K562 (cell line): ENCODE measurements around the gene CRIM1. TPM values are rescaled to one million over a fixed set of nuclear protein-coding genes. Genes with fewer than 3 reads are reported as not detected.

ENCODE experiments used
- ATAC-seq: fragments of 200-7000 bp; cut with Tn5 transposase; 3 replicates; pipeline ENCODE4 v1.9.1; 2020; ENCODE audit warnings: moderate library complexity
- BruUV-seq: library from RNA; stranded (reverse); fragments of 400-500 nt; replicated peaks from 2 replicates; lab custom pipeline; 2021; lab: Mats Ljungman, UMichigan
- CTCF ChIA-PET: fragments of 300-600 bp; formaldehyde crosslinking; extraction: SDS; loops from one replicate; lab custom pipeline; 2021; ENCODE audit warnings: low intra/inter-chr PET ratio; lab: Yijun Ruan, JAX
- POLR2A ChIA-PET: fragments of 300-600, 350-650 bp; sonication (Branson Sonifier 250); formaldehyde crosslinking; extraction: SDS; loops from one replicate; lab custom pipeline; 2021; ENCODE audit warnings: antibody characterized with exemption, inconsistent platforms; lab: Yijun Ruan, JAX
- DNase-seq, 4 experiments: peaks; one replicate each; pipeline versions ENCODE4 v3.0.0 to v3.0.0-alpha.2; 2011 to 2018; ENCODE audit warnings: low spot score in 3 of 4, mixed read lengths in 3 of 4; ENCODE audit errors: extremely low read depth in 1 of 4
- FAIRE-seq: peaks from 2 replicates; lab custom pipeline; 2011; peaks lifted over from hg19 to GRCh38; lab: Jason Lieb, UNC
- H2AFZ ChIP-seq: 2 replicates; pipeline ENCODE4 v1.6.0; 2011; ENCODE audit warnings: low read depth, low read length, control low read depth, inconsistent platforms
- H3K27ac ChIP-seq: fragments of 200-600 bp; 3 replicates; pipeline ENCODE4 v1.8.0; 2011; ENCODE audit warnings: low read depth, mild to moderate bottlenecking, control low read depth, inconsistent platforms, low read length, moderate library complexity, mixed read lengths; ENCODE audit errors: extremely low read depth
- H3K27me3 ChIP-seq, 2 experiments: fragments of 300-600 bp in 1 of 2; 2 replicates in 1 of 2; 3 replicates in 1 of 2; pipeline versions ENCODE4 v1.6.0 to v1.8.0; 2011; ENCODE audit warnings: inconsistent platforms in 2 of 2, low read length in 2 of 2, mild to moderate bottlenecking in 1 of 2, mixed read lengths in 1 of 2, moderate library complexity in 1 of 2; ENCODE audit not compliant: control insufficient read depth in 2 of 2, insufficient read depth in 2 of 2
- H3K36me3 ChIP-seq: fragments of 300-600 bp; 3 replicates; pipeline ENCODE4 v1.8.0; 2011; ENCODE audit warnings: mild to moderate bottlenecking, low read length, inconsistent platforms; ENCODE audit not compliant: control insufficient read depth, insufficient read depth
- H3K4me1 ChIP-seq, 2 experiments: fragments of 200-600 bp in 1 of 2; replicated peaks in 1 of 2; 2 replicates in 1 of 2; 3 replicates in 1 of 2; pipeline versions ENCODE4 v1.5.1 to v1.8.0; 2011; ENCODE audit warnings: inconsistent platforms in 2 of 2, low read length in 2 of 2, mild to moderate bottlenecking in 1 of 2, mixed read lengths in 1 of 2, moderate library complexity in 1 of 2; ENCODE audit not compliant: control insufficient read depth in 2 of 2, insufficient read depth in 2 of 2
- H3K4me2 ChIP-seq: 2 replicates; pipeline ENCODE4 v1.6.1; 2011; ENCODE audit warnings: low read length, control low read depth, inconsistent platforms, mixed read lengths; ENCODE audit not compliant: insufficient read depth
- H3K4me3 ChIP-seq: fragments of 200-600 bp; sonication (generic), shearing (Covaris generic); 2 replicates; pipeline ENCODE4 v1.5.1; 2016; ENCODE audit warnings: control low read depth, inconsistent platforms
- H3K79me2 ChIP-seq: fragments of 200-600 bp; 3 replicates; pipeline ENCODE4 v1.8.0; 2011; ENCODE audit warnings: low read length, inconsistent platforms; ENCODE audit not compliant: control insufficient read depth, insufficient read depth
- H3K9ac ChIP-seq, 2 experiments: 2 replicates each; pipeline versions ENCODE4 v1.6.0 to v1.6.1; 2011; ENCODE audit warnings: low read depth in 2 of 2, low read length in 2 of 2, control low read depth in 1 of 2, inconsistent platforms in 1 of 2, mild to moderate bottlenecking in 1 of 2, mixed read lengths in 1 of 2; ENCODE audit not compliant: insufficient read depth in 1 of 2
- H3K9me1 ChIP-seq: one replicate; pipeline ENCODE4 v1.6.0; 2011; ENCODE audit warnings: inconsistent platforms, mild to moderate bottlenecking, low read length, moderate library complexity; ENCODE audit not compliant: control insufficient read depth, insufficient read depth
- H3K9me3 ChIP-seq: replicated peaks from 2 replicates; pipeline ENCODE4 v1.5.1; 2011; ENCODE audit warnings: low read depth, low read length, inconsistent platforms; ENCODE audit not compliant: control insufficient read depth, insufficient read depth
- H4K20me1 ChIP-seq: replicated peaks from 2 replicates; pipeline ENCODE4 v1.6.1; 2011; ENCODE audit warnings: low read length, inconsistent platforms, mixed read lengths; ENCODE audit not compliant: control insufficient read depth, insufficient read depth
- ADNP ChIP-seq: fragments of 200-800 bp; sonication (Bioruptor generic); IDR thresholded peaks from 2 replicates; pipeline ENCODE4 v1.6.1; 2016; ENCODE audit warnings: missing genetic modification characterization, missing compliant biosample characterization
- CAMTA2 ChIP-seq: fragments of 250-450 bp; sonication (Bioruptor Pico); conservative IDR thresholded peaks from 2 replicates; pipeline ENCODE4 v1.5.1; 2022
- CCNT2 ChIP-seq: IDR thresholded peaks from 2 replicates; pipeline ENCODE4 v1.6.1; 2011; ENCODE audit warnings: borderline replicate concordance, low read depth, mild to moderate bottlenecking, moderate library complexity, mixed read lengths, low read length; ENCODE audit not compliant: insufficient read length; ENCODE audit errors: extremely low read depth
- MYBL2 ChIP-seq, 2 experiments: fragments of 450-650 bp in 1 of 2; sonication (generic) in 1 of 2; formaldehyde crosslinking in 1 of 2; IDR thresholded peaks; 2 replicates each; pipeline versions ENCODE4 v1.6.1 to v1.8.1; 2017 to 2022; ENCODE audit warnings: borderline replicate concordance in 1 of 2, inconsistent platforms in 1 of 2, low read depth in 1 of 2, mild to moderate bottlenecking in 1 of 2, missing genetic modification reagents in 1 of 2, moderate library complexity in 1 of 2
- NR2F6 ChIP-seq: fragments of 450-650 bp; formaldehyde crosslinking; IDR thresholded peaks from 2 replicates; pipeline ENCODE4 v1.4.0; 2020; ENCODE audit warnings: mild to moderate bottlenecking
- RCOR1 ChIP-seq, 2 experiments: IDR thresholded peaks; 2 replicates each; pipeline ENCODE4 v1.6.1; 2012; ENCODE audit warnings: low read depth in 2 of 2, low read length in 2 of 2, borderline replicate concordance in 1 of 2, improper control_type of control experiment in 1 of 2
- SMAD1 ChIP-seq: fragments of 150-350 bp; IDR thresholded peaks from 2 replicates; pipeline ENCODE4 v1.6.1; 2014; ENCODE audit warnings: low read length, low read depth; ENCODE audit not compliant: partially characterized antibody
- SP2 ChIP-seq: IDR thresholded peaks from 2 replicates; pipeline ENCODE4 v1.6.1; 2011; ENCODE audit warnings: mild to moderate bottlenecking, low read depth, low read length, moderate library complexity; ENCODE audit not compliant: poor library complexity, severe bottlenecking; ENCODE audit errors: extremely low read depth
- ZNF239 ChIP-seq: fragments of 250-450 bp; sonication (Bioruptor Pico); IDR thresholded peaks from 2 replicates; pipeline ENCODE4 v1.4.0; 2020; ENCODE audit warnings: mild to moderate bottlenecking
- ZNF263 ChIP-seq: sonication (generic); formaldehyde crosslinking; IDR thresholded peaks from 2 replicates; pipeline ENCODE4 v1.8.0; 2022; ENCODE audit warnings: mild to moderate bottlenecking, missing genetic modification reagents, borderline replicate concordance
- ZNF695 ChIP-seq: fragments of 450-650 bp; formaldehyde crosslinking; IDR thresholded peaks from 2 replicates; pipeline ENCODE4 v1.4.0; 2020; ENCODE audit warnings: mild to moderate bottlenecking, moderate library complexity
- ZNF699 ChIP-seq: fragments of 250-450 bp; sonication (Bioruptor Pico); IDR thresholded peaks from 2 replicates; pipeline ENCODE4 v1.8.0; 2021; ENCODE audit warnings: mild to moderate bottlenecking, moderate library complexity; ENCODE audit not compliant: insufficient replicate concordance
- WGBS: fragments of 100-300 bp; shearing (Covaris generic); methylation state at CpG from one replicate; pipeline ENCODE4 v1.1.6; 2016; ENCODE audit warnings: low coverage, mixed read lengths; ENCODE audit not compliant: insufficient coverage; ENCODE audit errors: missing lambda C conversion rate; 5-methylcytosine and 5-hydroxymethylcytosine counted together
- in situ Hi-C: fragments of 300-500 bp; cut with MboI; formaldehyde crosslinking; loops from 4 replicates; pipeline ENCODE4 v1.15.0; 2018; ENCODE audit warnings: inconsistent platforms, mixed read lengths
- intact Hi-C: fragments of 100-400 bp; cut with micrococcal nuclease; formaldehyde crosslinking; loops from 2 replicates; pipeline ENCODE4 v1.14.2; 2022
- polyA plus RNA-seq, 8 experiments: library from polyadenylated mRNA; depleted of rRNA in 4 of 8; stranded (reverse) in 5 of 8; unstranded in 3 of 8; fragments of >200 nt; fragmentation: Nextera tagmentation in 2 of 8; fragmentation: Illumina TruSeq in 1 of 8; extraction: Ambion mirVana in 2 of 8; extraction: Trizol in 1 of 8; gene quantifications; 2 replicates each; pipeline versions ENCODE4 v1.2.1 to v1.2.3, GENCODE V29; 2011 to 2014; ENCODE audit warnings: inconsistent platforms in 1 of 8, missing spikeins in 1 of 8
- total RNA-seq, 7 experiments: library from RNA; depleted of rRNA in 6 of 7; stranded (reverse); fragments of >200 nt in 6 of 7; fragmentation: Illumina TruSeq in 2 of 7; extraction: Trizol in 2 of 7; gene quantifications; 2 replicates each; pipeline versions ENCODE4 v1.2.1 to v1.2.3, GENCODE V29; 2011 to 2021; ENCODE audit warnings: low replicate concordance in 1 of 7
- TF ChIP-seq, protein P1 (sequence below): sonication (generic); formaldehyde crosslinking; IDR thresholded peaks from 2 replicates; pipeline ENCODE4 v1.8.0; 2022; ENCODE audit warnings: mild to moderate bottlenecking, low read depth, missing genetic modification reagents
- TF ChIP-seq, protein P2 (sequence below): fragments of 450-650 bp; formaldehyde crosslinking; IDR thresholded peaks from 2 replicates; pipeline ENCODE4 v1.4.0; 2020; ENCODE audit warnings: mild to moderate bottlenecking, moderate library complexity
- TF ChIP-seq, protein P3 (sequence below), 2 experiments: fragments of 450-650 bp; IDR thresholded peaks; 2 replicates each; pipeline ENCODE4 v1.6.1; 2016
- TF ChIP-seq, protein P4 (sequence below): sonication (generic); formaldehyde crosslinking; IDR thresholded peaks from 2 replicates; pipeline ENCODE4 v1.8.1; 2022; ENCODE audit warnings: missing genetic modification reagents

Gene CRIM1
- total and polyA plus RNA-seq, 9 of the 15 experiments (the other 6 are each of a cell fraction or from before 2014, with no cell fraction given): 0.01 to 0.36 (median 0.06) TPM; not detected in 1

DNA sequence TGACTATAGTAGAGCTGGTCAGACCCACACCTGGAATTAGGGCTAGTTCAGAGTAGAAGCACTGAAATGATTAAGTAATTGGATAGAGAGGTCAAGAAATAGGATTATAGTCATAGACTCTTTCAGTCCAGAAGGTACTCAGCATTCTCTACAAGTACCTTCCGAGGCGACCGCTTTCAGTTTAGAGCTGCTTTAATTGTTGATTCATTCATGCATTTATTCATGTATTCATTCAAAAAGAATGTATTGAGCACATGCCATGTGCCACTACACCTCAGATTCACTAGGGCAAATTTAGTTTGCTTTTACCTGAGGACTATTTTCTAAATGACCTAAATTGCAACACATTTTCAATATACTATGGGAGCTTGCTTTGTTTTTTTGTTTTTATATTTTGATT is 48.7 kb downstream of the CRIM1 start (continued):
- no peak for TF ChIP-seq RCOR1 (IDR thresholded peaks at IDR 0.05; ENCODE audit: borderline replicate concordance in 1 of 2, low read depth in 2 of 2, low read length in 2 of 2)
- TF ChIP-seq, all 486 proteins: peak for 0

DNA sequence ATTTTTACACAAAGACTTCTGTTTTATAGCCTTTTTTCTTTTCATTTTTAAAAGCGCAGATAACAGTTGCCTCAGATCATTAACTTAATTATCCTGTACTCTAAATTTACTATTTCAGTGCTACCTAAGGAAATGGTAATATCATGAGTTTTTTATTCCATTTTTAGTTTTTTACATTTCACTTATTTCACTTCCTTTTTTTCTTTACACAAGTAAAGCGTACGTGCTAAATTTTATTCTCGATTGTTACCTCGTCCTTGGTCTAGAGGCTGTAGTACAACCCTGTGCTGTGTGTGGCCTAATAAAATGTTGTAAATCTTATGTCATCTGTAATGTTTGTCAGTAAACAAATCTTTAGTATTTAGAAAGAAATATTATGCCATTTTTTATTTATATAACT is 49.2 kb downstream of the CRIM1 start:
- intact Hi-C loops: no loop called here
- no TSS peak for BruUV-seq
- Histone ChIP-seq H2AFZ (no peak overlapping the region), H3K27me3 (no peaks in the 10 kb centered on the region; a peak in 1 of 5 replicates), H3K9me3 (no peaks in the 10 kb centered on the region), H3K36me3 (no peaks in the 10 kb centered on the region), H3K27ac (no peak overlapping the region), H3K79me2 (no peaks in the 10 kb centered on the region), H3K9me1 (no peaks in the 10 kb centered on the region), H3K9ac (no peak overlapping the region), H3K4me3 (no peak overlapping the region), H3K4me2 (no peak overlapping the region), H4K20me1 (no peaks in the 10 kb centered on the region), H3K4me1 (no peaks in the 10 kb centered on the region)
- 7% methylated on average over 5 of the region's 5 CpGs for WGBS
- ATAC-seq (no peak), FAIRE-seq (no peak), DNase-seq (no peak)
- in situ Hi-C loops: no loop called here
- ChIA-PET CTCF (no interaction called here), POLR2A (no interaction called here)
- TF ChIP-seq ADNP (no peak), ZNF239 (no peak), CAMTA2 (CRISPR knock-in tag) (no peak), CCNT2 (no peak), ZNF699 (CRISPR knock-in tag) (no peak), NR2F6 (CRISPR knock-in tag) (no peak), MYBL2 (IDR thresholded peaks at IDR 0.05; ENCODE audit: low read depth) (no peak), MYBL2 (CRISPR knock-in tag; IDR thresholded peaks at IDR 0.05; ENCODE audit: borderline replicate concordance) (no peak), ZNF695 (CRISPR knock-in tag) (no peak), SMAD1 (no peak), SP2 (no peak), ZNF263 (no peak)
- TF ChIP-seq, protein P1, sequence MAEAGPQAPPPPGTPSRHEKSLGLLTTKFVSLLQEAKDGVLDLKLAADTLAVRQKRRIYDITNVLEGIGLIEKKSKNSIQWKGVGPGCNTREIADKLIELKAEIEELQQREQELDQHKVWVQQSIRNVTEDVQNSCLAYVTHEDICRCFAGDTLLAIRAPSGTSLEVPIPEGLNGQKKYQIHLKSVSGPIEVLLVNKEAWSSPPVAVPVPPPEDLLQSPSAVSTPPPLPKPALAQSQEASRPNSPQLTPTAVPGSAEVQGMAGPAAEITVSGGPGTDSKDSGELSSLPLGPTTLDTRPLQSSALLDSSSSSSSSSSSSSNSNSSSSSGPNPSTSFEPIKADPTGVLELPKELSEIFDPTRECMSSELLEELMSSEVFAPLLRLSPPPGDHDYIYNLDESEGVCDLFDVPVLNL (CRISPR knock-in tag): no peak
- TF ChIP-seq, protein P2, sequence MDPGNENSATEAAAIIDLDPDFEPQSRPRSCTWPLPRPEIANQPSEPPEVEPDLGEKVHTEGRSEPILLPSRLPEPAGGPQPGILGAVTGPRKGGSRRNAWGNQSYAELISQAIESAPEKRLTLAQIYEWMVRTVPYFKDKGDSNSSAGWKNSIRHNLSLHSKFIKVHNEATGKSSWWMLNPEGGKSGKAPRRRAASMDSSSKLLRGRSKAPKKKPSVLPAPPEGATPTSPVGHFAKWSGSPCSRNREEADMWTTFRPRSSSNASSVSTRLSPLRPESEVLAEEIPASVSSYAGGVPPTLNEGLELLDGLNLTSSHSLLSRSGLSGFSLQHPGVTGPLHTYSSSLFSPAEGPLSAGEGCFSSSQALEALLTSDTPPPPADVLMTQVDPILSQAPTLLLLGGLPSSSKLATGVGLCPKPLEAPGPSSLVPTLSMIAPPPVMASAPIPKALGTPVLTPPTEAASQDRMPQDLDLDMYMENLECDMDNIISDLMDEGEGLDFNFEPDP (CRISPR knock-in tag): no peak
- TF ChIP-seq, protein P3, sequence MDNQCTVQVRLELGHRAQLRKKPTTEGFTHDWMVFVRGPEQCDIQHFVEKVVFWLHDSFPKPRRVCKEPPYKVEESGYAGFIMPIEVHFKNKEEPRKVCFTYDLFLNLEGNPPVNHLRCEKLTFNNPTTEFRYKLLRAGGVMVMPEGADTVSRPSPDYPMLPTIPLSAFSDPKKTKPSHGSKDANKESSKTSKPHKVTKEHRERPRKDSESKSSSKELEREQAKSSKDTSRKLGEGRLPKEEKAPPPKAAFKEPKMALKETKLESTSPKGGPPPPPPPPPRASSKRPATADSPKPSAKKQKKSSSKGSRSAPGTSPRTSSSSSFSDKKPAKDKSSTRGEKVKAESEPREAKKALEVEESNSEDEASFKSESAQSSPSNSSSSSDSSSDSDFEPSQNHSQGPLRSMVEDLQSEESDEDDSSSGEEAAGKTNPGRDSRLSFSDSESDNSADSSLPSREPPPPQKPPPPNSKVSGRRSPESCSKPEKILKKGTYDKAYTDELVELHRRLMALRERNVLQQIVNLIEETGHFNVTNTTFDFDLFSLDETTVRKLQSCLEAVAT (IDR thresholded peaks at IDR 0.05): no peak
- TF ChIP-seq, protein P4, sequence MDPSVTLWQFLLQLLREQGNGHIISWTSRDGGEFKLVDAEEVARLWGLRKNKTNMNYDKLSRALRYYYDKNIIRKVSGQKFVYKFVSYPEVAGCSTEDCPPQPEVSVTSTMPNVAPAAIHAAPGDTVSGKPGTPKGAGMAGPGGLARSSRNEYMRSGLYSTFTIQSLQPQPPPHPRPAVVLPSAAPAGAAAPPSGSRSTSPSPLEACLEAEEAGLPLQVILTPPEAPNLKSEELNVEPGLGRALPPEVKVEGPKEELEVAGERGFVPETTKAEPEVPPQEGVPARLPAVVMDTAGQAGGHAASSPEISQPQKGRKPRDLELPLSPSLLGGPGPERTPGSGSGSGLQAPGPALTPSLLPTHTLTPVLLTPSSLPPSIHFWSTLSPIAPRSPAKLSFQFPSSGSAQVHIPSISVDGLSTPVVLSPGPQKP (CRISPR knock-in tag): no peak
